Loucy (cell line): Measurements from ENCODE around the gene TRIB2.

Experiments used
- CTCF ChIP-seq: fragments of 200-600 bp; sonication (generic); conservative IDR thresholded peaks from 2 replicates; pipeline ENCODE4 v1.5.1; 2014; ENCODE audit warnings: mild to moderate bottlenecking, antibody characterized with exemption, low read length
- EZH2phosphoT487 ChIP-seq: fragments of 200-600 bp; IDR thresholded peaks from 2 replicates; pipeline ENCODE4 v1.6.1; 2018; ENCODE audit warnings: antibody characterized with exemption, mild to moderate bottlenecking, moderate library complexity, borderline replicate concordance

DNA sequence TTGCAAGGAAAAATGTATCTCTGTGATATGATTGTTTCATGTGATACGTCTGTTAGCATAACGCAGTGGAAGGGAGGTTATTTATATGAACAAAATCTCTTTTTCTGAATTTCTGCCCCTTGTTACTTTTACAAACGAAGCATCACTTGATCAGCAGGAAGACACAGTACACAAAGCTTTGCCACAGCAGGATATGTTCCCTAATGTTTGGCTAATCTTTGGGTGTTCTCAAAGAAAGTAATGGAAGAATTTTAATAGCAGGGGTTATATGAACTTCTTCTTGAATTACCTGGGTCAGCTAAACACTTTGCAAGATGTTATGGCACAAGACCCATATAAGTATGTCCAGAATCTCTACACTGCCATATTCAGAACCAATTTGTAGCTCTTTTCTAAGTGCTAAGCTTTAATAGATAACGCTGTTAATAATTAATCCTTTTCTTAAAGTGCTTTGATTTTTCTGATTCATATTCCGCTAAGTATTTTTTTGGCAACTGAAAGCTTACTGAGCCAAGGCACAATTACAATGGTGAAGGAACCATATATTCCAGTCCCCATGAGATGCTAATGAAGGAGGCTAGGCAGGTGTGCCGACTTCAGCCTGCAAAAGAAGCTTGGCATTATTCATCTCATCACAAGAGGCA is 33.2 kb upstream of the TRIB2 start:
- TF ChIP-seq CTCF (no peak), EZH2phosphoT487 (no peak)
